IPS DF 4.7 (cell line): ENCODE data around the gene TSPAN9.

Experiments used
- DNase-seq: peaks from one replicate; pipeline ENCODE4 v3.0.0-alpha.2; 2013; ENCODE audit warnings: low spot score; ENCODE audit errors: extremely low read depth

TSPAN9 gene, protein sequence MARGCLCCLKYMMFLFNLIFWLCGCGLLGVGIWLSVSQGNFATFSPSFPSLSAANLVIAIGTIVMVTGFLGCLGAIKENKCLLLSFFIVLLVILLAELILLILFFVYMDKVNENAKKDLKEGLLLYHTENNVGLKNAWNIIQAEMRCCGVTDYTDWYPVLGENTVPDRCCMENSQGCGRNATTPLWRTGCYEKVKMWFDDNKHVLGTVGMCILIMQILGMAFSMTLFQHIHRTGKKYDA

GRCh38 chr12:3076730-3077571 lies at the start of gene TSPAN9:
Gene TSPAN9, plus strand, starts transcription at chr12:3077379. Its CDS starts 123,815 bp downstream, at chr12:3201194.
- DNase-seq, result no peak

DNA sequence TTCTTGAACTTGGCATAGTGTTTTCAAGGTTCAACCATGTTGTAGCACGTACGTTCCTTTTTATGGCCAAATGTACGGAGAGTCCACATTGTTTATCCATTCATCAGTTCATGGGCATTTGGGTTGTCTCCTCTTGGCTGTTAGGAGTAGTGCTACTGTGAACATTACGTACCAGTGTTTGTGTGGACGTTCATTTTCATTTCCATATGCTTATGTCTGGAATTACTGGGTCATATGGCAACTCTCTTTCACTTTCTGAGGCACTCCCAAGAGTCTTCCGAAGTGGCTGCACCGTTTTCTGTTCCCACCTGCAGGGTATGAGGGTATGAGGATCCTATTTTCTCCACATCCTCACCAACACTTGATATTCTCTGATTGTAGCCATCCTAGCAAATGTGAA lies 49.1 kb upstream of the TSPAN9 start:
- no peak for DNase-seq

DNA sequence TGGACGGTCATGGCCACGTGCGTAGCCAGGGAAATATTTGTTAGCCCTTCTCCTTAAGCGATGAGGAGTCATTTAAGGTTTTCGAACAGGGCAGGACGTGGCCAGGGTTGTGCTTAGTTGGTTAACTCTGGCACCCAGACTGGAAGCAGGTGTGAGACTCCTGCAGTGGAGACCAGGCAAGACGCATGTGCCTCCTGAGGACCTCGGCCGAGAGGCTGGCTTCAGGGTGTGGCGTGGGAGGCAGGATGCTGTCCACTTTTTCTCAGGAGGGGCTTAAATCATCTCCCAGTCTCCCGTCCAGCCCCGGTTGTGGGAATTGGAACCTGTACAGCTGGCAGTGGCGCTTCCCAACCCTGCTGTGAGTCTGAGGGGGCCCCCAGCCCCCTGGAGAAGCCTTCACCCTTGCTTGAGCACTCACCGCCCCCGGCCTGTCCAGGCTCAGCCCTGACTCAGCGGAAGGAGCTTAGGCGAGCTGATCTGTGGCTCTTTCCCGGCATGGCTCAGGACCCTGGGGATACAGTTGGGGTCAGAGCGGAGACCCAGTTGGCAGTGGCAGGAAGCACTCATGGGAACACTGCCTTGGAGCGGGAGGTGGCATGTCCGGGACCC lies 46.3 kb upstream of the TSPAN9 start:
- no peak for DNase-seq

DNA sequence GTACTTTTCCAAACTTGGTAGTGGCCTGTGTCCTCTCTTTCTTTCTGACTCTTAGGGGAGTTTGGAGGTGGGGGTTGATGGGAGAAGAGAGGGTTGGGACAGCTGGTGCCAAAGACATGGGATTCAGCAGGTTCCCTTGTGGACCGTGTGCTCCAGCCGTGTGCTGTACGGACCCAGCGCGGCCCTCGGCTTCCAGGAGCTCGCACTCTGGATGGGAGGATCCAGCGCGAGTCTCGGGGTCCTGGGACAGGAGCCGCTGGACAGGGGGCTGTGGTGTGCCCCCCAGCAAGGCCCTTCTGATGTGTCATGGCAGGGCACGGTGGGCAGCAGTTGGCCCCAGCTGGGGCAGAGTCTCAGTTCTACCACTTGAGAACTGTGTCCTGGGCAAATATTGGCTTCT lies 45.0 kb upstream of the TSPAN9 start:
- DNase-seq, result no peak

DNA sequence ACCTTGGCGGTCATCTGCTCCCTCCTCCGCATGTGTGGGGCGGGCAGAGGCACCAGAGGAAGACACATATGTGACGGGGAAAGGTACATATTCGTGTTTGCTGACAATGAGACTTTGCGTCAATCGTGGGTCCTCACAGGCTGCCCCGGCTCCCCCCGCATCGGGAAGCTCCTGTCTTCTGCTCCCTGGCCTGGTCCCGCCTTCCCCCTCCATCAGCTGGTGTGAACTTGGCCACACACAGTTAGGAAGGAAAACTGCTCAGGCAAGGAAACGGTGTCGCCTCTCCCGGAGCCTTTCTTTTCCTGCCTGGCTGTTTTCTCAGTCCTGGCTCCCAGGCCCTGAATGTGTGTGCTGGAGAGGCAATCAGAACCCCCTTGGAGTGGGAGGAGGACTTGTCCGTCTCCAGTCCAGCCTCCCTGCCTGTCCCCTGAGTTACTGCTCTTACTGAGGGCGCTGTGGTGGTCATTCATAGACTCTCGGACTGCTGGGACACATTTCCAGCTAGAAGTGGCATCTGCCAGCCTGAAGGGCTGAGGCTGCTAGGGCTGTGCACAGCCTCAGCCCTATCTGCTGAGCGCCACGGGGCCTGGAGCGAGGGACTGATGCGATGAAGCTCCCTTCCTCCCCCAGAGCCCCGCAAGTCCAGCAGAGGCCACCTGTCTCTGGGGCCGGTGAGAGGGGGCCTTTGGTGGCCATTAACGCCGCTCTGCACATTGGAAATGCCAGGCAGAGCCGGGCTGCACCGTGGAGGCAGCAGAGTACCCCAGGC lies 44.2 kb upstream of the TSPAN9 start:
- DNase-seq, result no peak

DNA sequence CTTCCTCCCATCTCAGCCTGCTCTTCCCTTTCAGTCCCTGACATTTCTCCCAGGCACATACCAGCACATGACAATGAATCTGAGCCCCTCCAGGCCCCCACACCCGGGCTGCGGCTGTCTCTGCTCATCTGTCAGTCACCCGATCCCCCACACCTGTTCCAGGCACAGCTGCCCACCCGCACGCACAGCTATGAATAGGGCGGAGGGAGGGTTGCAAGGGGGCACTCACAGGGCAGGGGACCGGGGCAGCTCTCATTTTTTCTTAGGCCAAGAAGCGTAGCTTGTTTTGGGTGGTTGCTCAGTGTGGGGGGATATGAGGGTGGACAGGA lies 43.7 kb upstream of the TSPAN9 start:
- DNase-seq, result no peak

- DNase-seq, result peak; percentile 66
These were observed 43.0 kb upstream of the TSPAN9 start for GRCh38 chr12:3034067-3034750.

DNA sequence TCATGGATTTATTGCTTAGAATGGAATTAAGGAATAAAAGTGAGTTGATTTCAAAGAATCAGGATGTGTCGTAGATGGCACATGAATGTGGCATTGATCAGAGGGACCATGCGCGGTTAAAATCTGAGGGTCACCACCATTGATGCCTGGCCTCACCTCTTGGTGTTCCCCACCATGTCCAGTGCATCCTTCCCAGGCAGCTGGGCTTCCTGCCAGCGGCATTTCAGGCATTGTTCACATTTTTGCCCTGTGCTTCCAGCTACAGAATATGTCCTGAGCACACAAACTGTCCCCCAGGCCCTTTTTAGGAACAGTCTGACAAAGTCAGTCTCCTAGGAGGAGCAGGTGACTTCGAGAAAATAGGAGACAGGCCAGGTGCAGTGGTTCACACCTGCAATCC lies 42.0 kb upstream of the TSPAN9 start:
- no peak for DNase-seq

DNA sequence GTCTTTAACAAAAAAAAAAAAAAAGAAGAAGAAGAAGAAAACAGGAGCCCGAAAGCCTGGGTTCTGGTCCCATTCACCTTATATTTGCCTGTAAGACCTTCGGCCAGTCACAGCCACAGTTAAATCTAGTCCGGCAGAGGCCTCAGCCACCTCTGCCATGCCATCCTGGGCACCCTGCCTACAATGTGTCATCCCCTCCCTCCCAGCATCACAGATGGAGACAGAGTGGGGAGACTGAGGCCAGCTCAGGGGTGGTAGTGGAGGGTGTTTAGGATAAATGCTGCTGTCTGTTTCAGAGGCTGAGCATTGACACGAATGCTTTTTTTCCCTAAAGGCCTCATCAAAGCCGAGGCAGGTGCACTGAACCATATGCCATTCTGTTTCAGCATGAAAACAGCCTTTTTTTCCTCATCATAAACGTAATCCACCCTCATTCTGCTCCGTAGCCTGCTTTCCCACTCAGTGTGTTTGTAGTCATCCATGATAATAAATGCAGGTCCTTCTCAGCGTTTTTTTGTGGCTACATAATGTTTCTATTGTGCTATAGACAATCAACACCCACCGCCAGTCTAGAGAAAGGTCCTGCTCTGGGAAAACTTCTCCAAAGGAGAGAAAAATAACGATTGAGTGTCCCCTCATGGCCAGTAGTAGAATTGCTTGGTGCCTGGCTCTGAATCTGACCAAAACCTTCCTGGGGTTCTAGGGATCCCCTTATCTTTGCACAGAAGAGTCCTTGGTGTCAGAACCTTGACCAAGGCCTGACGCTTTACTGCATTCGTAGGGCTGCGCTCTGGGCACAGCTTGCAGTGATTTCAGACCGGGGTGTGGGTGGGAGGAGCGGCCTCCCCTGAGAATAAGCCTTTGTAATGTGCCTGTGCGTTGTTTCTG lies 41.1 kb upstream of the TSPAN9 start:
- no peak for DNase-seq

DNA sequence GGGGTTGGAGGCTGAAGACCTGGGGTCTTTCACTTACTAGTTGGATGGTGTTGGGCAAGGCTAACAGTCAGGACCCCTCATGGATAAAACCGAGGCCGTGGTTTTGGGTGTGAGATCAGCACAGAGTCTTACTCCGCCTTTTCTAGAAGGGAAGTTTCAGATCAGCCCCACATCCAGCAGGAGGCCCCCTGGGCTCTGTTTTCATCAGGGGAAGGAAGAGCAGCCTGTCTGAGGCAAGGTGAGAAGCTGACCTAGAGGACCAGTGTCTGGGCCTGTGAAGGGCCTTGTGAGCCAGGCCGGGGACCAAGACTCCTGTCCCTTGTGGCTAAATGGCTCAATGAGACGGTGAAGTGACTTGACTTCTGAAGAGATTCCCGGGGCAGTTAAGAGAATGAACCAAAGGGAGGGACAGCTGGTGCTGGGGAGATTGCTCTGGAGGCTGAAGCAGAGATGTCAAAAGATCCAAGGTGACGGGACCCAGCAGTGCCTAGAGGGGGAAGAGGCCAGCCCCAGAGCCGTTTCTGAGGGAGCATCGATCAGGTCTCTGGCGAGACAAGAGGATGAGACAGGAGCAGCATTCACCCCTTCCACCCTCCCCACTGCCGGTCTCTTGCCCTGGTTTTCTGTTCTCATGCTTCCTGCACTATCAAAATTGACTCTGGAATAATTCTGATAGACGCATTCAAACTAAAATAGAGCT lies 40.1 kb upstream of the TSPAN9 start:
- DNase-seq, result no peak

DNA sequence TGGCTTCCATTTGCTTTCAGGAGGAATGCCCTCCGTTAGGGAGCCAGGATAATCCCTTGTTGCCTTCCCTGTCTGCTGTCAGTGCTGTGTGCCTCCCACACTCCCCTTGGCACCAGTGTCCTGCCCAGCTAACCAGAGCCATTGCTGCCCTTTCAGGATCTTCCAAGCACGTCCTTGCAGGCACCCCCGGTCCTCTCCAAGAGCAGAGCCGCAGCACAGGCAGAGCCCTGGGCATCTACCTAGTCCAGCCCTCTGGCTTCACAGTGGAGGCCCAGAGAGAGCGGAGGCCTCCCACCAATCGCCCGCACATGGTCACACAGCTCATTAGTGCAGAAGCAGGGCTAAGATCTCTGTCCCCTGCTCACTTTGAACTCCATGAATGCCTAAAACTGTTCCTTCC lies 39.0 kb upstream of the TSPAN9 start:
- no peak for DNase-seq

GRCh38 chr12:3038926-3039510 lies 38.2 kb upstream of the TSPAN9 start:
- no peak for DNase-seq

DNA sequence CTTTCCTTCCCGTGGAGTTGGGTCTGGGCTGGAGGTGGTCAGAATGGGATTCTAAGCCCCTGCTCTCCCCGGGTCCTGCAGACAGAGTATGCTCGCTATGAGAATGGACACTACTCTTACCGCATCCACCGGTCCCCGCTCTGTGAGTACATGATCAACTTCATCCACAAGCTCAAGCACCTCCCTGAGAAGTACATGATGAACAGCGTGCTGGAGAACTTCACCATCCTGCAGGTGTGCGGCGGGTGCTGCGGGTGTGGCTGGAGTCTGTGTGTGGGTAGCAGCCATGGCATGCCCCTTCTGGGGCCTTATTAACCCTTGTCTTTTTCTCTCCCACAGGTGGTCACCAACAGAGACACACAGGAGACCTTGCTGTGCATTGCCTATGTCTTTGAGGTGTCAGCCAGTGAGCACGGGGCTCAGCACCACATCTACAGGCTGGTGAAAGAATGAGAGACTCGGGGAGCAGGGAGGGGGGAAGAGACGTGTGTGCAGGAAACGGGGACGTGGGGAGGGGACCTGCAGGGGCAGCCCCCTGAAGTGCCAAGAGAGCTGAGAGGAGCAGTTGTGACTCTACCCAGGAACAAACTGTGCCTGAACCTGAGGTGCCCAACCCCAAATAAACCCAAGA lies 37.0 kb upstream of the TSPAN9 start:
- DNase-seq, result no peak

GRCh38 chr12:3040663-3041544 lies 36.3 kb upstream of the TSPAN9 start:
- no peak for DNase-seq

DNA sequence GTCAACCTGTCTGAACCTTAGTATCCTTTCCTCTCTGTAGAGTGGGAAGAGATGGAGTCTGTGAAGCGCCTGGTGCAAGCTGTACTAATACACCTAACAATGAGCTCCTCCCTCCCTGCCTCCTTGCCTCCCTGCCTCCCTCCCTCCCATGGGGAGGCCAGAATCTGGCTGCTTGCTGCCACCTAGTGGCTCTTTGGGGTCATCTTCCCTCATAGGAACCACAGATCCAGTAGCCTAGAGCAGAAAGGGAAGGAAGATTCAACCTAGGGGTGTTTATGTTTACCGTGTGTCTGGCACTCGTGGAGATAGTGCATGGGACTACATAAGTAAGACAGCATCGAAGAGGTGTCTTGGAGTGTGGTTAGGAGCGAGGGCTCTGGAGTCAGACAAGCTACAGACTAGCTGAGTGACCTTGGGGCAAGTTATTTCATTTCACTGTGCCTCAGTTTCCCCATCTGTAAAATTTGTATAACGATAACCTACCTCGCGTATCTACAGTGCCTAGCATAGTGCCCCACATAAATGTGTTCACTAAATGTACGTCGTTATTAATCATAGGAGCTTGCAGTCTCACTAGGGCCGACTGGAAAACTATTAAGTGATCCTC lies 35.5 kb upstream of the TSPAN9 start:
- peak; percentile 66 for DNase-seq

GRCh38 chr12:3042394-3042793 lies 34.8 kb upstream of the TSPAN9 start:
- DNase-seq, result no peak

DNA sequence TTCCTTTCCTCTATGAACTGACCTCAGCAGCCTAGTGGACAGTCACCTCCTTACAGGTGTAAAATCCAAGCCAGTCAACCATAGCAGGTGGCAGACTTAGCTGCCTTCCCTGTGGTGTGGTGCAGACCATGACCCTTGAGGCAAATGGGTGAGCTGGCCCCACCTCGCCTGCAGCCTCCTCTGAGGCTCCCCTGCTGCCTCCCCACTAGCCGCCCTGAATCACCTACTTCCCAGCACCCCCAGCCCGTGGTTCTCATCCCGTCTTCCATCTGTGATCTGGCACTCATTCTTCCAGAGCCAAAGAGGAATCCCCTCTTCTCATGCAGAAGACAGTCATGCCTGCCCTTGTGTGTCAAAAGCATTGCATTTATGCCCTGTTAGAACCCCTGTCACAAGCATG lies 34.4 kb upstream of the TSPAN9 start:
- no peak for DNase-seq
